Esophagus squamous epithelium (tissue), 5 donors: ENCODE results near the gene FUT2. TPM values are rescaled to one million over a fixed set of nuclear protein-coding genes. Genes with fewer than 3 reads are reported as not detected.

Experiments
- DNase-seq: peaks from one replicate; lab custom pipeline; 2025; lab: John Stamatoyannopoulos, UW
- H3K27ac ChIP-seq, 4 donors: fragments of 200-600 bp; sonication (generic); one replicate each; pipeline ENCODE4 v1.5.1; 2016 to 2019; ENCODE audit warnings: mild to moderate bottlenecking in 1 of 4
- H3K27me3 ChIP-seq, 4 donors: fragments of 200-600 bp; sonication (generic); 1 replicate in 3 of 4; 2 replicates in 1 of 4; pipeline versions ENCODE4 v1.5.1 to v1.6.0; 2017 to 2021; ENCODE audit warnings: antibody characterized with exemption in 1 of 4
- H3K36me3 ChIP-seq, 3 donors: fragments of 200-600 bp; sonication (generic); one replicate each; pipeline ENCODE4 v1.5.1; 2016 to 2019
- H3K4me1 ChIP-seq, 3 donors: fragments of 200-600 bp; sonication (generic); one replicate each; pipeline ENCODE4 v1.5.1; 2017 to 2019
- H3K4me3 ChIP-seq, 4 donors: fragments of 200-600 bp; sonication (generic); 1 replicate in 3 of 4; 2 replicates in 1 of 4; pipeline ENCODE4 v1.5.1; 2016 to 2019; ENCODE audit warnings: mild to moderate bottlenecking in 2 of 4, moderate library complexity in 1 of 4
- H3K9me3 ChIP-seq, 3 donors: fragments of 200-600 bp; sonication (generic); one replicate each; pipeline ENCODE4 v1.5.1; 2016 to 2019
- POLR2A ChIP-seq, 4 donors: fragments of 450-650 bp; IDR thresholded peaks; one replicate each; pipeline ENCODE4 v1.6.1; 2017; ENCODE audit warnings: antibody characterized with exemption in 4 of 4, mild to moderate bottlenecking in 4 of 4, moderate library complexity in 3 of 4
- WGBS, 2 donors: methylation state at CpG; one replicate each; pipeline ENCODE4 v1.1.5; 2018; 5-methylcytosine and 5-hydroxymethylcytosine counted together
- intact Hi-C: fragments of 100-400 bp; cut with DNase I; formaldehyde crosslinking; loops from one replicate; pipeline ENCODE4 v1.15.0; 2022
- total RNA-seq, 4 donors: library from RNA; depleted of rRNA; stranded (reverse); fragments of >200 nt; gene quantifications; one replicate each; pipeline ENCODE4 v1.1.0, GENCODE V29; 2016
- TF ChIP-seq, protein P1 (sequence below), 6 experiments: fragments of 450-650 bp in 4 of 6; fragments of 200-600 bp in 2 of 6; sonication (generic) in 2 of 6; IDR thresholded peaks; one replicate each; pipeline ENCODE4 v1.5.1; 2016 to 2019; ENCODE audit warnings: antibody characterized with exemption in 6 of 6, mild to moderate bottlenecking in 4 of 6, moderate library complexity in 4 of 6
- donor health status: DM: yes; HTN: yes; CAD: no.

Gene FUT2
- total RNA-seq, 4 donors from 2014 or later = 12.2 to 125 (median 38.5) TPM

DNA sequence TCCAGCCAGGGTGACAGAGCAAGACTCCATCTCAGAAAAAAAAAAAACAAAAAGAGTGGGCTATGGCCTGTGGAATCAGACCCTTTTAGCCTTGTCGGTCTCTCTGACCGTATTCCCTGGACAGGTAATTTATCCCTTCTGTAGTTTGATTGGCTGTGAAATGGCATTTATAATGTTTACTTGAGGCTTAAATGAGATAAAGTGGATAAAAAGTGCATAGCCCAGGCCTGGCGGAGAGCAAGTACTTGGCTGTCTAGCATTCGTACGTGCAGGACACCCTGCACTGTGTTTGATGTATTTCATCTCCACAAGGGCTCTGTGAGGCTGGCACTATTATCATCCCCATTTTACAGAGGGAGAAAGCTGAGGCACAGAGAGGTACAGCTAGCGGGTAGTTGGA is 30.0 kb upstream of the FUT2 start:
- 56 to 65% methylated on average over 6 of the region's 6 CpGs for WGBS, 2 donors
- TF ChIP-seq, protein P1, sequence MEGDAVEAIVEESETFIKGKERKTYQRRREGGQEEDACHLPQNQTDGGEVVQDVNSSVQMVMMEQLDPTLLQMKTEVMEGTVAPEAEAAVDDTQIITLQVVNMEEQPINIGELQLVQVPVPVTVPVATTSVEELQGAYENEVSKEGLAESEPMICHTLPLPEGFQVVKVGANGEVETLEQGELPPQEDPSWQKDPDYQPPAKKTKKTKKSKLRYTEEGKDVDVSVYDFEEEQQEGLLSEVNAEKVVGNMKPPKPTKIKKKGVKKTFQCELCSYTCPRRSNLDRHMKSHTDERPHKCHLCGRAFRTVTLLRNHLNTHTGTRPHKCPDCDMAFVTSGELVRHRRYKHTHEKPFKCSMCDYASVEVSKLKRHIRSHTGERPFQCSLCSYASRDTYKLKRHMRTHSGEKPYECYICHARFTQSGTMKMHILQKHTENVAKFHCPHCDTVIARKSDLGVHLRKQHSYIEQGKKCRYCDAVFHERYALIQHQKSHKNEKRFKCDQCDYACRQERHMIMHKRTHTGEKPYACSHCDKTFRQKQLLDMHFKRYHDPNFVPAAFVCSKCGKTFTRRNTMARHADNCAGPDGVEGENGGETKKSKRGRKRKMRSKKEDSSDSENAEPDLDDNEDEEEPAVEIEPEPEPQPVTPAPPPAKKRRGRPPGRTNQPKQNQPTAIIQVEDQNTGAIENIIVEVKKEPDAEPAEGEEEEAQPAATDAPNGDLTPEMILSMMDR (IDR thresholded peaks at IDR 0.05) = no peak
- TF ChIP-seq POLR2A (IDR thresholded peaks at IDR 0.05) = no peak
- Histone ChIP-seq H3K36me3 (no peaks in the 10 kb centered on the region), H3K4me1 (peaks cover 0 to 7% (median 6%) of the 10 kb centered on the region in 3 donors), H3K27ac (no peak overlapping the region), H3K9me3 (no peaks in the 10 kb centered on the region), H3K27me3 (no peaks in the 10 kb centered on the region), H3K4me3 (no peak overlapping the region)
- intact Hi-C loops = no loop called here
- no peak for DNase-seq

GRCh38 chr19:48668332-48668731 is 27.4 kb upstream of the FUT2 start:
- Histone ChIP-seq H3K36me3 (no peaks in the 10 kb centered on the region), H3K27ac (no peak overlapping the region), H3K9me3 (no peaks in the 10 kb centered on the region), H3K4me3 (no peak overlapping the region), H3K27me3 (no peaks in the 10 kb centered on the region), H3K4me1 (no peaks in the 10 kb centered on the region)
- intact Hi-C loops = no loop called here
- DNase-seq = no peak
- TF ChIP-seq POLR2A (IDR thresholded peaks at IDR 0.05) = no peak
- TF ChIP-seq, protein P1 (IDR thresholded peaks at IDR 0.05) = no peak
- WGBS, 2 donors = 33 to 72% methylated on average over 1 to 3 of the region's 3 CpGs

GRCh38 chr19:48668761-48669160 is 27.0 kb upstream of the FUT2 start:
- no peak overlapping the region for H3K27ac ChIP-seq
- intact Hi-C loops = no loop called here
- no peaks in the 10 kb centered on the region for H3K27me3 ChIP-seq
- no peaks in the 10 kb centered on the region for H3K36me3 ChIP-seq
- H3K4me1 ChIP-seq = no peaks in the 10 kb centered on the region
- no peaks in the 10 kb centered on the region for H3K9me3 ChIP-seq
- TF ChIP-seq, protein P1 (IDR thresholded peaks at IDR 0.05) = no peak
- no peak for TF ChIP-seq POLR2A (IDR thresholded peaks at IDR 0.05)
- DNase-seq = no peak
- WGBS, 2 donors = 91 to 100% methylated on average over 2 of the region's 2 CpGs
- H3K4me3 ChIP-seq = no peak overlapping the region

GRCh38 chr19:48669903-48670668 is 25.7 kb upstream of the FUT2 start:
- Histone ChIP-seq H3K4me1 (peaks cover 0 to 4% (median 0%) of the 10 kb centered on the region in 3 donors), H3K27ac (no peak overlapping the region), H3K27me3 (no peaks in the 10 kb centered on the region), H3K9me3 (no peaks in the 10 kb centered on the region), H3K36me3 (no peaks in the 10 kb centered on the region), H3K4me3 (no peak overlapping the region)
- TF ChIP-seq, protein P1 (IDR thresholded peaks at IDR 0.05) = no peak
- TF ChIP-seq POLR2A (IDR thresholded peaks at IDR 0.05) = no peak
- DNase-seq = no peak
- WGBS, 2 donors = 91 to 95% methylated on average over 6 to 14 of the region's 26 CpGs
- intact Hi-C loops = no loop called here

DNA sequence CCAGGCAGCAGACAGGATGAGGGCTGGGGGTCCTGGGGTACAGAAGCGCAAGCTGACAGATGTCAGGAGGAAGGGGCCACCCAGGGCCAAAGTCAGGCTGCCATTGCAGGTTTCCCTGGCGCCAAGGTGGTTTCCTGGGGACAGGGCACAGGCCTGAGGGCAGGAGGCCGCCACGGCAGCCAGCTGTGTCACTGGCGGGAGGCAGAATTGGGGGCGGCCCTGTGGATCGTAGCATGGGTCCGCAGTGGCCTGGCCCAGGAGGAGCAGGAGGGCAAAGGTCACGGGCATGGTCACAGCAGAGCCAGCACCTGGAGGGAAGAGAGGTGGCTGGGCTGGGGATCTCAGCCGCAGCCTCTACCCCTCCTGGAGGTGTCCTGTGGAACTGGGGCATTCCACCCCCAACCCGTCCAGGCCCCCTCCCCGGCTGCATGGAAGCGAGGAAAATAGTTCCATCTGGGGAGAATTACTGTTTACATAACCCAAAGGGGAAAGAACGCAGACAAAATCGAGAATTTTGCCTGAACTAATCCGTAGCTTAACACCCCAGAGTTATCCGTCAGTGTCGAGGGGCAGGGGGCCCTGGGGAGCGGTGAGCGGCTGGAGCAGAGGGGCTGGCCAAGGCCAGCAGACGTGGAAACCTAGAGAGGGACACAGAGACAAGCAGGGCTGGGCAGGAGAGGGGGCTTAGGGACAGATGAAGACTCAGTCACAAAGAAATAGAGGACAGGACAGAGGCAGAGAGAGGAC is 24.9 kb upstream of the FUT2 start:
- TF ChIP-seq, protein P1 (IDR thresholded peaks at IDR 0.05) = no peak
- no peak for TF ChIP-seq POLR2A (IDR thresholded peaks at IDR 0.05)
- H3K4me3 ChIP-seq = no peak overlapping the region
- H3K36me3 ChIP-seq = no peaks in the 10 kb centered on the region
- no peak overlapping the region for H3K27ac ChIP-seq
- no peaks in the 10 kb centered on the region for H3K9me3 ChIP-seq
- H3K4me1 ChIP-seq = peaks cover 0 to 11% (median 8%) of the 10 kb centered on the region in 3 donors
- intact Hi-C loops = no loop called here
- no peaks in the 10 kb centered on the region for H3K27me3 ChIP-seq
- 75 to 76% methylated on average over 10 to 15 of the region's 21 CpGs for WGBS, 2 donors
- no peak for DNase-seq
